Natural killer cell (primary cell): ENCODE results near the gene CLDN14. TPM values are rescaled to one million over a fixed set of nuclear protein-coding genes. Genes with fewer than 3 reads are reported as not detected.

Experiments used
- ATAC-seq, 3 donors: fragments of 150-1000 bp in 2 of 3; fragments of 200-7000 bp in 1 of 3; cut with Tn5 transposase; 1 replicate in 1 of 3; 2 replicates in 2 of 3; pipeline ENCODE4 v1.10.0; 2021; ENCODE audit warnings: mild to moderate bottlenecking in 2 of 3, moderate library complexity in 2 of 3
- DNase-seq, 2 donors: peaks; one replicate each; pipeline versions ENCODE4 v3.0.0 to v3.0.0-alpha.2; 2013 to 2021; ENCODE audit warnings: mixed read lengths in 1 of 2
- H3K27ac ChIP-seq: one replicate; pipeline ENCODE4 v1.5.1; 2013; ENCODE audit warnings: mild to moderate bottlenecking, low read length
- H3K27me3 ChIP-seq: one replicate; pipeline ENCODE4 v1.6.1; 2013; ENCODE audit warnings: low read length; ENCODE audit not compliant: control insufficient read depth, insufficient read depth
- H3K36me3 ChIP-seq: one replicate; pipeline ENCODE4 v1.6.1; 2013; ENCODE audit warnings: low read length; ENCODE audit not compliant: control insufficient read depth, insufficient read depth
- H3K4me1 ChIP-seq: one replicate; pipeline ENCODE4 v1.6.1; 2013; ENCODE audit warnings: low read length; ENCODE audit not compliant: control insufficient read depth, insufficient read depth
- H3K4me3 ChIP-seq: one replicate; pipeline ENCODE4 v1.5.1; 2013; ENCODE audit warnings: low read length
- H3K9me3 ChIP-seq: one replicate; pipeline ENCODE4 v1.6.1; 2013; ENCODE audit warnings: low read length; ENCODE audit not compliant: control insufficient read depth, insufficient read depth
- H3K27ac Mint-ChIP-seq, 2 donors: one replicate each; pipeline ENCODE4 v1.8.0; 2022; ENCODE audit warnings: mild to moderate bottlenecking in 2 of 2, mixed read lengths in 2 of 2, moderate library complexity in 1 of 2
- H3K27me3 Mint-ChIP-seq, 2 donors: one replicate each; pipeline ENCODE4 v1.8.0; 2022; ENCODE audit warnings: low read depth in 2 of 2, mixed read lengths in 2 of 2
- H3K36me3 Mint-ChIP-seq: one replicate; pipeline ENCODE4 v1.8.0; 2022; ENCODE audit warnings: mixed read lengths
- H3K4me1 Mint-ChIP-seq, 2 donors: one replicate each; pipeline ENCODE4 v1.8.0; 2022; ENCODE audit warnings: mixed read lengths in 2 of 2
- H3K4me3 Mint-ChIP-seq: one replicate; pipeline ENCODE4 v1.8.0; 2022; ENCODE audit warnings: mild to moderate bottlenecking, moderate library complexity, mixed read lengths
- H3K9me3 Mint-ChIP-seq, 2 donors: one replicate each; pipeline ENCODE4 v1.8.0; 2022; ENCODE audit warnings: mixed read lengths in 2 of 2
- CTCF ChIP-seq: fragments of 200-600 bp; IDR thresholded peaks from one replicate; pipeline ENCODE4 v1.8.0; 2022; ENCODE audit warnings: antibody characterized with exemption
- WGBS: methylation state at CpG from one replicate; pipeline ENCODE4 v1.1.7; 2013; ENCODE audit warnings: missing lambda C conversion rate; ENCODE audit not compliant: insufficient coverage; 5-methylcytosine and 5-hydroxymethylcytosine counted together
- intact Hi-C: fragments of 100-400 bp; cut with micrococcal nuclease; formaldehyde crosslinking; loops from one replicate; pipeline ENCODE4 v1.14.2; 2022
- total RNA-seq, 4 donors: library from RNA; stranded (reverse); fragments of 120-200 nt in 1 of 4; gene quantifications; one replicate each; pipeline versions ENCODE4 v1.2.3 to v1.2.4, GENCODE V29; 2013 to 2022

The CLDN14 gene
- total RNA-seq, 3 donors from 2014 or later (not counting 1 experiment from before 2014, with no cell fraction given): not detected

GRCh38 chr21:36494557-36494956 is 14.6 kb upstream of the CLDN14 start:
- no peak overlapping the region for H3K4me3 ChIP-seq
- H3K27me3 ChIP-seq: no peaks in the 10 kb centered on the region
- ATAC-seq: no peak
- no peak for DNase-seq
- no peaks in the 10 kb centered on the region for H3K9me3 Mint-ChIP-seq
- no peaks in the 10 kb centered on the region for H3K36me3 ChIP-seq
- WGBS: 91% methylated on average over 8 of the region's 8 CpGs
- intact Hi-C loops: no loop called here
- peaks cover 0 to 8% of the 10 kb centered on the region in 2 donors for H3K27me3 Mint-ChIP-seq
- H3K4me3 Mint-ChIP-seq: no peak overlapping the region
- no peak overlapping the region for H3K27ac Mint-ChIP-seq
- no peak overlapping the region for H3K27ac ChIP-seq
- H3K9me3 ChIP-seq: no peaks in the 10 kb centered on the region
- H3K4me1 Mint-ChIP-seq: peaks cover 0 to 7% of the 10 kb centered on the region in 2 donors
- H3K4me1 ChIP-seq: no peaks in the 10 kb centered on the region
- no peak for TF ChIP-seq CTCF
- no peaks in the 10 kb centered on the region for H3K36me3 Mint-ChIP-seq

DNA sequence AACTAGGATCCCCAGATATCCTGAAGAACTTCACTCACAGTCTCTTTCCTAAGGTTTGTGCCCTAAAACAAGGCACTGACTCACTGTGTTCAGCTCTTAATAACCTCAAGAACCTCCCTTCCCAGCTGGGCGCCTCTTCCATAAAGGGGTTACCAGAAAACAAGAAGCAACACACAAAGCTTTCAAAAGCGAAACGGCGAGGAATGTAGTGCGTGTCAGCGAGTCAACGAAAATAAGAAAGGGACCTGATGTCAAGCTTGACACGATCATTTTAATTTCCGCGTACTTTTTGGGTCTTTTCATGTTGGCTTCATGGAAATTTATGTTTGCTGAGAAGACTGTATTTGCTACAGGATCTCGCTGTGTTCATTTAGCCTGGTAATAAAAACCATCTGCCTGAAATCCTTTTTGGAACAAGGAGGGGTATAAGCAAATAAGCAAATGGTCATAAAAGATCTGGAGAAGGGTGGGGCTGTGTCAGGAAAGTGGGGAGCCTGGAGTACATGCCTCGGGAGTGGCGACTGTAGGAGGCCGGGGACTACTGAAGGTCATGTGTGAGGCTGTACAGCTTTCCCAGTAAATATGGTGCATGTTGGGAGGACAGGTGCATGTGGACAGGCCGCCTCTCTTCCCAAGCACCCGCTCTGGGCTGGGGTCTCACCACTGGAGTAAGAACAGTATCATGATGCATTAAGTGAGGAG is 11.4 kb upstream of the CLDN14 start:
- Mint-ChIP-seq H3K27me3 (peaks cover 0 to 8% of the 10 kb centered on the region in 2 donors), H3K4me1 (no peaks in the 10 kb centered on the region), H3K9me3 (no peaks in the 10 kb centered on the region), H3K36me3 (no peaks in the 10 kb centered on the region), H3K27ac (no peak overlapping the region), H3K4me3 (no peak overlapping the region)
- DNase-seq: no peak
- H3K27me3 ChIP-seq: no peaks in the 10 kb centered on the region
- no peaks in the 10 kb centered on the region for H3K4me1 ChIP-seq
- no peaks in the 10 kb centered on the region for H3K9me3 ChIP-seq
- no peak overlapping the region for H3K4me3 ChIP-seq
- H3K36me3 ChIP-seq: no peaks in the 10 kb centered on the region
- 89% methylated on average over 16 of the region's 16 CpGs for WGBS
- intact Hi-C loops: no loop called here
- ATAC-seq: no peak
- no peak for TF ChIP-seq CTCF
- H3K27ac ChIP-seq: no peak overlapping the region

DNA sequence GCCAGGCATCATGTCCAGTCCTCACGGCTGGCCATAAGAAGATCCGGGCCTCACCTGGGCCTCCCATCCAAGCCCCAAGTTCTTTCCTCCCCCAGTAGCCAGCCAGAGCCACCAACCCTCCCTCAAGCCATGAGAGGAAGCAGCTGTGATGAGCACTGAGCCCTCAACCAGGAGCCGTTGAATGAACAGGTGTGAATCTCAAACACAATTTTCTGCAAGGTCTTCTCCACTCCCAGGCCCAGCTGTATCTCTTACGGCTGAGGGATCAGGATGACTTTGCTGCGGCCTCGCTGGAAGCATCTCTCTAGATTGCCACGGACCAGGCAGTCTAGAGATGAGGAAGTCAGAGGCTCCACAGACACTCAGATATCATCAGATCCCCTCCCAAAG is 9.8 kb upstream of the CLDN14 start:
- Mint-ChIP-seq H3K4me1 (no peaks in the 10 kb centered on the region), H3K9me3 (no peaks in the 10 kb centered on the region), H3K36me3 (no peaks in the 10 kb centered on the region), H3K27me3 (peaks cover 0 to 8% of the 10 kb centered on the region in 2 donors), H3K27ac (no peak overlapping the region), H3K4me3 (no peak overlapping the region)
- TF ChIP-seq CTCF: no peak
- Histone ChIP-seq H3K27me3 (no peaks in the 10 kb centered on the region), H3K36me3 (no peaks in the 10 kb centered on the region), H3K27ac (no peak overlapping the region), H3K9me3 (no peaks in the 10 kb centered on the region), H3K4me1 (no peaks in the 10 kb centered on the region), H3K4me3 (no peak overlapping the region)
- DNase-seq (no peak), ATAC-seq (no peak)
- WGBS: 64% methylated on average over 4 of the region's 7 CpGs
- intact Hi-C loops: no loop called here
